Ectodermal cell (in vitro differentiated cells): ENCODE data around the gene TMEM30B.
"Not testable (repeated sequence)": the region's sequence is repeated elsewhere in the genome, so short reads cannot be mapped to it uniquely, and the experiment has no call there.

Experiments used
- H3K27ac ChIP-seq: 2 replicates; pipeline ENCODE4 v1.7.0; 2013; ENCODE audit warnings: mild to moderate bottlenecking, low read depth, low read length; ENCODE audit not compliant: insufficient read depth, poor library complexity, severe bottlenecking
- H3K27me3 ChIP-seq: 2 replicates; pipeline ENCODE4 v1.7.0; 2013; ENCODE audit warnings: mild to moderate bottlenecking, low read length; ENCODE audit not compliant: insufficient read depth, control insufficient read depth, poor library complexity, severe bottlenecking
- H3K36me3 ChIP-seq: one replicate; pipeline ENCODE4 v1.7.0; 2013; ENCODE audit warnings: low read length; ENCODE audit not compliant: control insufficient read depth, insufficient read depth
- H3K4me1 ChIP-seq: one replicate; pipeline ENCODE4 v1.7.0; 2013; ENCODE audit warnings: low read length; ENCODE audit not compliant: control insufficient read depth, insufficient read depth
- H3K4me3 ChIP-seq: 2 replicates; pipeline ENCODE4 v1.7.0; 2013; ENCODE audit warnings: low read depth, low read length, control low read depth; ENCODE audit not compliant: insufficient read depth
- H3K9me3 ChIP-seq: 2 replicates; pipeline ENCODE4 v1.7.0; 2013; ENCODE audit warnings: mild to moderate bottlenecking, low read length, moderate library complexity; ENCODE audit not compliant: control insufficient read depth
- WGBS, 2 experiments: methylation state at CpG; one replicate each; pipeline ENCODE4 v1.1.7; 2013; ENCODE audit warnings: missing lambda C conversion rate in 2 of 2; 5-methylcytosine and 5-hydroxymethylcytosine counted together

TMEM30B gene

GRCh38 chr14:61244009-61244408 lies 37.1 kb downstream of the TMEM30B start:
- no peaks in the 10 kb centered on the region for H3K27me3 ChIP-seq
- H3K9me3 ChIP-seq, result no peaks in the 10 kb centered on the region
- H3K4me3 ChIP-seq, result no peak overlapping the region
- no peak overlapping the region for H3K27ac ChIP-seq
- H3K36me3 ChIP-seq, result no peaks in the 10 kb centered on the region
- H3K4me1 ChIP-seq, result no peaks in the 10 kb centered on the region
- WGBS, 2 experiments, result 87% methylated on average over 9 of the region's 9 CpGs

DNA sequence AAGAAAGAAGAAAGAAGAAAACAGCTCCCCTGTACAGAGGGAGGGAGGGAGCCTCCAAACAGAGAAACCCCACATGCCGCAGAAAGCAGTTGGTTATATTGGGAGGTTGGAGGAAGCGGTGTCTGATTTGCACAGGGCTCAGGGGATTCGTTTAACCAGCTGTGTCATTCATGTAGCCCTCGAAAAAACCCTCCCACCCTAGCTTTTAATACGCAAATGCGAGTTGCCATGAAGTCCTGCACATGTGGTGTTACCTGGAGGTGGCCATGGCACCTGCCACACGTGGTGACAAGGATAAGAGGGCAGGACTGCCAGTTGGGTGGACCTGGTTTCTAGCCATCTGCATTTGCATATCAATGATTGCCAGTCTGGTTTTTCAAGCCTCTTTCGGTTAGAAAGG lies 40.9 kb downstream of the TMEM30B start:
- no peak overlapping the region for H3K27ac ChIP-seq
- no peak overlapping the region for H3K4me3 ChIP-seq
- WGBS, 2 experiments, result 71 to 79% methylated on average over 8 of the region's 8 CpGs
- H3K27me3 ChIP-seq, result no peaks in the 10 kb centered on the region
- no peaks in the 10 kb centered on the region for H3K9me3 ChIP-seq
- no peaks in the 10 kb centered on the region for H3K36me3 ChIP-seq
- no peaks in the 10 kb centered on the region for H3K4me1 ChIP-seq

DNA sequence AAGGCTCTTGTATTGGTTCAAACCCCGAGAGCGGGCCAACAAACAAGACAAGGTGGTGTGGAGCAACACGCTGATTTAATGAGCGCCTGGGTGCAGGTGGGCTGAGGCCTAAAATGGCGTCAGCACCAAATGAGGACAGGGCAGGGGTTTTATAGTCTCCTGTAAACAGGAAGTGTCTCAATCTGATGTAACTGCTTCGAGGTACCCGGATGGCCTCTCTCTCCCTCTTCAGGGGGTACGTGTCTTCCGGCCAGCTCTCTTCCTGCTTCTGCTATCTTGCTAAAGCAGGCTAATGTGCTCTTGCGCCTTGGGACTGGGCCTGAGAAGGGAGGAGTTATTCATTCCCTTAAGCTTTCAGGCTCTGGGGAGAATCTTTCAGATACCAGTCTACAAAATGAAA lies 41.9 kb downstream of the TMEM30B start:
- H3K36me3 ChIP-seq, H3K4me3 ChIP-seq, H3K27me3 ChIP-seq, H3K9me3 ChIP-seq, H3K27ac ChIP-seq, H3K4me1 ChIP-seq: not testable (repeated sequence)
- WGBS, 2 experiments, result 86 to 88% methylated on average over 10 of the region's 10 CpGs

DNA sequence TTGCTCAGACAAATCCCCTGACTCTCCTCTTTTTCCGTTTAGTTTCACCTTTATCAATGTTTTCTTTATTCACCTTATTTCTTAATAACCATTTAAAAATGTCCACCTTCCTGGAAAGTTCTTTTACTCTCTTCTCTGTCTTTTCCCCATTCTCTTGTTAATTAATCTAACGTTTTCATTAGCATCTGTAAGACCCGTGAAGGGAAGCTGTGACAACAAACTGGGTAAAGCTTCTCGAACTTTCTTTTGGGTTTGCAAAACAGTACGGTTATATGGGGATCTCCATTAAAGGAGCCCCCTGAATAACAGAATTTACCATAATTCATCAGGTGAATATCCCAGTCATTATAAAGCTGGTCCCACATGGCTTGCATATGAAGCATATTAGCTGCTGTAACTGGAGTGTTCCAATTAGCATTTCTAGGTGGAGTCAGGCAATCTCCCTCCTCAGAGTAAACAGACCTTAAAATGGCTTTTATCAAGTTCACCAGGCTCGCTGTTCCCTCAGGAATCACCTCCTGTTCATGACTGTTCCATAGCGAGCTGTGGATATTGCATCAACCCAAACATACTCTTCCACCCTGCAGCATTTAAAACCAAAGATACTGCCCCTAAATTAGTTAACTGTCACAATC lies 42.4 kb downstream of the TMEM30B start:
- no peaks in the 10 kb centered on the region for H3K27me3 ChIP-seq
- H3K4me1 ChIP-seq, result no peaks in the 10 kb centered on the region
- no peaks in the 10 kb centered on the region for H3K36me3 ChIP-seq
- no peak overlapping the region for H3K27ac ChIP-seq
- no peak overlapping the region for H3K4me3 ChIP-seq
- 54% methylated on average over 7 of the region's 7 CpGs for WGBS, 2 experiments
- H3K9me3 ChIP-seq, result no peaks in the 10 kb centered on the region

- no peak overlapping the region for H3K27ac ChIP-seq
- WGBS, 2 experiments, result 92 to 95% methylated on average over 2 of the region's 2 CpGs
- H3K9me3 ChIP-seq, result no peaks in the 10 kb centered on the region
- H3K36me3 ChIP-seq, result no peaks in the 10 kb centered on the region
- no peak overlapping the region for H3K4me3 ChIP-seq
- no peaks in the 10 kb centered on the region for H3K27me3 ChIP-seq
- peaks cover 6% of the 10 kb centered on the region for H3K4me1 ChIP-seq
Measured at GRCh38 chr14:61234215-61234916, 46.8 kb downstream of the TMEM30B start.

DNA sequence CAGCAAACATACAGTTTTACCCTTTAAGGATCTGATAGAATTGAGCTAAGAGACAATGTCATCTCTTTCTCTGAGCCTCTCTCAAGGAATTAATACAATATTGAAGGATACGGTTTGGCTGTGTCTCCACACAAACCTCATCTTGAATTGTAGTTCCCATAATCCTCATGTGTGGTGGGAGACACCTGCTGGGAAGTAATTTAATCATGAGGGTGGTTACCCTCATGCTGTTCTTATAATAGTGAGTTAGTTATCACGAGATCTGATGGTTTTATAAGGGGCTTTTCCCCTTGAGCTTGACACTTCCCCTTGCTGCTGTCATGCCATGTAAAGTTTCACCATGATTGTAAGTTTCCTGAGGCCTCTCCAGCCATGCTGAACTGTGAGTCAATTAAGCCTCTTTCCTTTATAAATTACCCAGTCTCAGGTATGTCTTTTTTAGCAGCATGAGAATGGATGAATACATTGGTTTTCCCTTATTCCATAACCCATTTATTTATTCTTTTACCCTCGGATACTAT lies 47.6 kb downstream of the TMEM30B start:
- Histone ChIP-seq H3K27ac (no peak overlapping the region), H3K4me3 (no peak overlapping the region), H3K36me3 (no peaks in the 10 kb centered on the region), H3K9me3 (no peaks in the 10 kb centered on the region), H3K4me1 (peaks cover 9% of the 10 kb centered on the region), H3K27me3 (no peaks in the 10 kb centered on the region)
- WGBS, 2 experiments, result 93 to 96% methylated on average over 3 of the region's 3 CpGs

DNA sequence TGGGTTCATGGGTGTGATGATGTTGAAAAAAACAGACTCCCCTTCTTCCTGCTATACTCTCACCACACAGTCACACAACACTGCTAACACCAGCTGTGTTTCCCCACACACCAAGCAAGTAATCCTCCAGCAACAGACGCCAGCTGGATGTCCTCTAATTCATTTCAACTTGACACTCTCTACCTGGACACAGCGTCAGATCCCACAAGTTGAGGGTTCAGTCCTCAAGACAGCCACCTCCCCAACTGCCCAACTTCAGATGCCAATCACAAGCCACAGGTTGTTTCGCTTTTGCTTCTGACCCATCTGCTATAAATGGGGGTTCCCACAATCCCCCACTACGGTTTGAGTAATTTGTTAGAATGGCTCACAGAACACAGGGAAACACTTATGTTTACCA lies 49.3 kb downstream of the TMEM30B start:
- H3K4me1 ChIP-seq, result peaks cover 9% of the 10 kb centered on the region
- no peak overlapping the region for H3K27ac ChIP-seq
- 94% methylated on average over 4 of the region's 4 CpGs for WGBS, 2 experiments
- no peaks in the 10 kb centered on the region for H3K9me3 ChIP-seq
- H3K36me3 ChIP-seq, result no peaks in the 10 kb centered on the region
- no peaks in the 10 kb centered on the region for H3K27me3 ChIP-seq
- H3K4me3 ChIP-seq, result no peak overlapping the region

GRCh38 chr14:61229981-61230380 lies 51.2 kb downstream of the TMEM30B start:
- Histone ChIP-seq H3K4me3 (no peak overlapping the region), H3K27ac (no peak overlapping the region), H3K4me1 (peaks cover 9% of the 10 kb centered on the region), H3K9me3 (no peaks in the 10 kb centered on the region), H3K27me3 (no peaks in the 10 kb centered on the region), H3K36me3 (no peaks in the 10 kb centered on the region)
- WGBS, 2 experiments, result 90 to 93% methylated on average over 4 of the region's 4 CpGs

GRCh38 chr14:61229475-61229888 lies 51.7 kb downstream of the TMEM30B start:
- H3K27ac ChIP-seq, result no peak overlapping the region
- 59 to 71% methylated on average over 6 of the region's 6 CpGs for WGBS, 2 experiments

DNA sequence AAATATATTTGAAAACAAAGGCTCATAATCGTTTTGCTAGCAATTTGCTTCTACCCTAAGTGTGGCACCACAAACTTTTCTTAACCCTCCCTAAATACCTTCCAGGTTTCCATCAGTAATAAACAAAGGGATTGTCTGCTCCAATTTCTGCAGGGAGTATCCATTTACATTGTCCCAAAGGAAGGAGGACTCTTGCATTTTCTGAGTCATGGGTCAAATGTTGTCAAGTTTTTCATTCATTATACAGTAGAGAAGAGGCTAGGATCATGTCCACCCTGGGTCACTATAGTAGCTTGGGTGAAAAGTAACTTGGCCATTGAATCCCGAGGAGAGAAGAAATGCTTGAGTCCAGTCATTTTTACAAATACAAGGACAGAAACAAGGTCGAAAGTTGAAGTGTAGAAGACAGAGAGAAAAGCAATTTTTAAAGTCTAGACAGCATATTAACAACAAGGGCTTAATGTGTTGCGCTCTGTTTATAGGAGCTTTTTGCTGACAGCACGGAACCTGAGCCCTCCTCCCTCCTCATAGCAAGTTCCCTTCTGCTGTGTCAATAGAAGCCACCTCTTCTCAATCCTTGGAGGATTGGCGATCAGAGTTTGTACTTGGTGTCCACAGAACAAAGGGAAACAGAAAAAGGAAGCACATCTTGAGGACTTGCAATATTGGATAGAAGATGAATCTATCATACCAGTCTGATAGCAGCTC lies 53.1 kb downstream of the TMEM30B start:
- Histone ChIP-seq H3K27ac (no peak overlapping the region), H3K9me3 (no peaks in the 10 kb centered on the region), H3K4me3 (no peak overlapping the region), H3K36me3 (no peaks in the 10 kb centered on the region), H3K4me1 (peaks cover 9% of the 10 kb centered on the region), H3K27me3 (no peaks in the 10 kb centered on the region)
- 90 to 96% methylated on average over 6 of the region's 6 CpGs for WGBS, 2 experiments

More at GRCh38 chr14:61229475-61229888, 51.7 kb downstream of the TMEM30B start:
- no peaks in the 10 kb centered on the region for H3K9me3 ChIP-seq
- no peak overlapping the region for H3K4me3 ChIP-seq
- no peaks in the 10 kb centered on the region for H3K27me3 ChIP-seq
- peaks cover 9% of the 10 kb centered on the region for H3K4me1 ChIP-seq
- H3K36me3 ChIP-seq, result no peaks in the 10 kb centered on the region
